ENCODE measurements around the gene MTUS2.

MTUS2 gene

GRCh38 chr13:29281932-29282495 lies 461.9 kb downstream of the MTUS2 start:
- TF ChIP-seq, protein P1, sequence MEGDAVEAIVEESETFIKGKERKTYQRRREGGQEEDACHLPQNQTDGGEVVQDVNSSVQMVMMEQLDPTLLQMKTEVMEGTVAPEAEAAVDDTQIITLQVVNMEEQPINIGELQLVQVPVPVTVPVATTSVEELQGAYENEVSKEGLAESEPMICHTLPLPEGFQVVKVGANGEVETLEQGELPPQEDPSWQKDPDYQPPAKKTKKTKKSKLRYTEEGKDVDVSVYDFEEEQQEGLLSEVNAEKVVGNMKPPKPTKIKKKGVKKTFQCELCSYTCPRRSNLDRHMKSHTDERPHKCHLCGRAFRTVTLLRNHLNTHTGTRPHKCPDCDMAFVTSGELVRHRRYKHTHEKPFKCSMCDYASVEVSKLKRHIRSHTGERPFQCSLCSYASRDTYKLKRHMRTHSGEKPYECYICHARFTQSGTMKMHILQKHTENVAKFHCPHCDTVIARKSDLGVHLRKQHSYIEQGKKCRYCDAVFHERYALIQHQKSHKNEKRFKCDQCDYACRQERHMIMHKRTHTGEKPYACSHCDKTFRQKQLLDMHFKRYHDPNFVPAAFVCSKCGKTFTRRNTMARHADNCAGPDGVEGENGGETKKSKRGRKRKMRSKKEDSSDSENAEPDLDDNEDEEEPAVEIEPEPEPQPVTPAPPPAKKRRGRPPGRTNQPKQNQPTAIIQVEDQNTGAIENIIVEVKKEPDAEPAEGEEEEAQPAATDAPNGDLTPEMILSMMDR (IDR thresholded peaks at IDR 0.05; ENCODE audit: borderline replicate concordance, extremely low read depth, low read length, poor library complexity, severe bottlenecking) = no peak
- no peak for TF ChIP-seq EZH2 (IDR thresholded peaks at IDR 0.05; ENCODE audit: borderline replicate concordance, low read depth, low read length, severe bottlenecking)
- Histone ChIP-seq H3K4me3 (ENCODE audit: low read depth in 1 of 2, low read length in 2 of 2) (no peak overlapping the region), H3K27ac (ENCODE audit: low read length) (no peak overlapping the region), H3K9me3 (ENCODE audit: insufficient read depth, low read length, severe bottlenecking) (no peaks in the 10 kb centered on the region), H2AFZ (ENCODE audit: low read depth, low read length) (no peak overlapping the region), H3K27me3 (ENCODE audit: insufficient read depth, low read length, poor library complexity) (no peaks in the 10 kb centered on the region), H3K36me3 (ENCODE audit: insufficient read depth, low read length) (no peaks in the 10 kb centered on the region), H4K20me1 (ENCODE audit: insufficient read depth, low read length) (no peaks in the 10 kb centered on the region), H3K4me2 (ENCODE audit: insufficient read depth, low read length) (no peak overlapping the region), H3K9ac (ENCODE audit: low read depth, low read length) (no peak overlapping the region), H3K79me2 (ENCODE audit: insufficient read depth, low read length) (no peaks in the 10 kb centered on the region), H3K4me1 (ENCODE audit: insufficient read depth, low read length) (no peaks in the 10 kb centered on the region)
- ATAC-seq (ENCODE audit: insufficient read depth, low read depth) (no peak), DNase-seq (no peak)

DNA sequence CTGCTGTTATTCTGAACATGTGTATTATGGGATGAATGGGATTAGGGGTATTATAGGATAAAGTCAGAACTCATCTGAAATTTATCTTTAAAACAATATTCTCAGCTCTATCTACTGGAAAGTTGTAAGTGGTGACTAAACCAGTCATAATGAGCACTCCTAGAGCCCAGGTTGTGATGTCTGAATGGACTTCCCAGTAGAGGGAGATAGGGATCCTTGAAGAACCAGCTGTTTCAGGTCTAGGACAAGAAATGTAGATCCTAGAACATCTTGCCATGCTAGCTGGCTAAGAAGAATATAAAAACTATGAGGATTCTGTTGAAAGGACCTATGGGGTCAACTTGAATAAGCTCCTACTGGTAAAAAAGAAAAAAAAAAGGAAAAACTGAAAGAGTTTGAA lies 464.6 kb downstream of the MTUS2 start:
- no peak for ATAC-seq (ENCODE audit: insufficient read depth, low read depth)
- no peaks in the 10 kb centered on the region for H4K20me1 ChIP-seq (ENCODE audit: insufficient read depth, low read length)
- H2AFZ ChIP-seq (ENCODE audit: low read depth, low read length) = no peak overlapping the region
- no peaks in the 10 kb centered on the region for H3K9me3 ChIP-seq (ENCODE audit: insufficient read depth, low read length, severe bottlenecking)
- H3K79me2 ChIP-seq (ENCODE audit: insufficient read depth, low read length) = no peaks in the 10 kb centered on the region
- no peaks in the 10 kb centered on the region for H3K4me1 ChIP-seq (ENCODE audit: insufficient read depth, low read length)
- no peak overlapping the region for H3K27ac ChIP-seq (ENCODE audit: low read length)
- no peak for TF ChIP-seq EZH2 (IDR thresholded peaks at IDR 0.05; ENCODE audit: borderline replicate concordance, low read depth, low read length, severe bottlenecking)
- TF ChIP-seq, protein P1 (IDR thresholded peaks at IDR 0.05; ENCODE audit: borderline replicate concordance, extremely low read depth, low read length, poor library complexity, severe bottlenecking) = no peak
- no peak overlapping the region for H3K4me2 ChIP-seq (ENCODE audit: insufficient read depth, low read length)
- DNase-seq = no peak
- H3K4me3 ChIP-seq (ENCODE audit: low read depth in 1 of 2, low read length in 2 of 2) = no peak overlapping the region
- no peaks in the 10 kb centered on the region for H3K36me3 ChIP-seq (ENCODE audit: insufficient read depth, low read length)
- H3K27me3 ChIP-seq (ENCODE audit: insufficient read depth, low read length, poor library complexity) = no peaks in the 10 kb centered on the region
- no peak overlapping the region for H3K9ac ChIP-seq (ENCODE audit: low read depth, low read length)

DNA sequence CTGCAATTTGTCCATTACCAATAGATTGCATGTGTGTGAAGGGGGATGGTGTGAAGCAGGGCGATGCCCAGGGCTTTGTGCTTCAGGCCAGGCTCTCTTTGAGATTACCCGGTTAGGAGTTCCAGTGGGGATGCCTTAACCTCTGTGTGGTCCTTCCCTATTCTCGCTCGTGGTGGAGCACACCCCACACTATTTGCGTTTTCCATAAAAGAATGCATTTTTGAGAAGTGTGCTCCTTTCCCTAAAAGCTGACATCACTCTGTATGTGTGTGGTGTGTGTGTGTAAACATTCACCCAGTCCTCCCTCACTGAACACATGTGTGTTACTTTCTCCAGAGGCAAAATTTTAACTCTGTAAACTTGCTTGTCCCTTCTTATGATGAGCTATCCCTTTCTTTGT lies 467.1 kb downstream of the MTUS2 start:
- no peak overlapping the region for H3K27ac ChIP-seq (ENCODE audit: low read length)
- H2AFZ ChIP-seq (ENCODE audit: low read depth, low read length) = no peak overlapping the region
- no peak overlapping the region for H3K4me3 ChIP-seq (ENCODE audit: low read depth in 1 of 2, low read length in 2 of 2)
- ATAC-seq (ENCODE audit: insufficient read depth, low read depth) = no peak
- H3K9ac ChIP-seq (ENCODE audit: low read depth, low read length) = no peak overlapping the region
- no peak overlapping the region for H3K4me2 ChIP-seq (ENCODE audit: insufficient read depth, low read length)
- H3K36me3 ChIP-seq (ENCODE audit: insufficient read depth, low read length) = no peaks in the 10 kb centered on the region
- no peaks in the 10 kb centered on the region for H4K20me1 ChIP-seq (ENCODE audit: insufficient read depth, low read length)
- TF ChIP-seq, protein P1 (IDR thresholded peaks at IDR 0.05; ENCODE audit: borderline replicate concordance, extremely low read depth, low read length, poor library complexity, severe bottlenecking) = no peak
- TF ChIP-seq EZH2 (IDR thresholded peaks at IDR 0.05; ENCODE audit: borderline replicate concordance, low read depth, low read length, severe bottlenecking) = no peak
- no peaks in the 10 kb centered on the region for H3K4me1 ChIP-seq (ENCODE audit: insufficient read depth, low read length)
- no peaks in the 10 kb centered on the region for H3K79me2 ChIP-seq (ENCODE audit: insufficient read depth, low read length)
- H3K9me3 ChIP-seq (ENCODE audit: insufficient read depth, low read length, severe bottlenecking) = no peaks in the 10 kb centered on the region
- DNase-seq = no peak
- no peaks in the 10 kb centered on the region for H3K27me3 ChIP-seq (ENCODE audit: insufficient read depth, low read length, poor library complexity)

DNA sequence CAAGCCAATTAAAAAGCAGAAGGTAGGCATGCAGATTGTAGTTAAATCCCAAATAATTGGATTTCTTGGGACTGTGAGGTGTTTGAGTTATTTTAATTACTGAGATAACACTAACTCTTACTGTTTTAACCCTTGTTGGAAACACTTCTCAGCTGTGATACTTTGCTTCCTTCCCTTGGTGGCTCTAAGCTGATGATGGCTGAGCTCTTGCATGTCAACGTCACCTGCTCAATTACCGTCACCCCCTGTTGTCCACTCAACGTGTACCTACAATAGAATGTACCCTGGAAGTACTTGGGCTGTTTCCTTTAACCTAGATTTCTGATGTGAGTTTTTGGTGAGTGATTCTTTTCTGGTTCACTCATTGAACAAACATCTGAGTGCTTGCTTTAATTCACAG lies 471.9 kb downstream of the MTUS2 start:
- Histone ChIP-seq H3K9me3 (ENCODE audit: insufficient read depth, low read length, severe bottlenecking) (peaks cover 4% of the 10 kb centered on the region), H3K36me3 (ENCODE audit: insufficient read depth, low read length) (no peaks in the 10 kb centered on the region), H3K4me3 (ENCODE audit: low read depth in 1 of 2, low read length in 2 of 2) (no peak overlapping the region), H3K27ac (ENCODE audit: low read length) (no peak overlapping the region), H3K79me2 (ENCODE audit: insufficient read depth, low read length) (no peaks in the 10 kb centered on the region), H3K4me2 (ENCODE audit: insufficient read depth, low read length) (no peak overlapping the region), H2AFZ (ENCODE audit: low read depth, low read length) (no peak overlapping the region), H3K27me3 (ENCODE audit: insufficient read depth, low read length, poor library complexity) (no peaks in the 10 kb centered on the region), H3K9ac (ENCODE audit: low read depth, low read length) (no peak overlapping the region), H3K4me1 (ENCODE audit: insufficient read depth, low read length) (no peaks in the 10 kb centered on the region), H4K20me1 (ENCODE audit: insufficient read depth, low read length) (no peaks in the 10 kb centered on the region)
- ATAC-seq (ENCODE audit: insufficient read depth, low read depth) = no peak
- TF ChIP-seq, protein P1 (IDR thresholded peaks at IDR 0.05; ENCODE audit: borderline replicate concordance, extremely low read depth, low read length, poor library complexity, severe bottlenecking) = no peak
- no peak for TF ChIP-seq EZH2 (IDR thresholded peaks at IDR 0.05; ENCODE audit: borderline replicate concordance, low read depth, low read length, severe bottlenecking)
- no peak for DNase-seq

All from DND-41 (cell line).